CD4-positive, alpha-beta T cell treated with Interleukin-15 for 1 hour (primary cell): ENCODE data around the gene SMCR8.
A peak's percentile ranks its signal among the peaks of the same experiment; 100 is the strongest.
"Not testable (repeated sequence)": the region's sequence is repeated elsewhere in the genome, so short reads cannot be mapped to it uniquely, and the experiment has no call there.

Source experiments
- DNase-seq: peaks from one replicate; pipeline ENCODE4 v3.0.0-alpha.2; 2020

SMCR8 gene

GRCh38 chr17:18361837-18362697, 47.0 kb downstream of the SMCR8 start:
- no peak for DNase-seq

GRCh38 chr17:18362698-18363100, 47.6 kb downstream of the SMCR8 start:
- no peak for DNase-seq

GRCh38 chr17:18363101-18364049, 48.3 kb downstream of the SMCR8 start, which contains the start of gene SHMT1:
TSS of gene SHMT1 (minus strand) at chr17:18363550. CDS start at chr17:18355981, 7,569 bp downstream.
- peak; percentile 88 for DNase-seq

- DNase-seq: no peak
Measured at GRCh38 chr17:18364166-18364565, 49.1 kb downstream of the SMCR8 start.

- no peak for DNase-seq
Measured at GRCh38 chr17:18368946-18369345, 53.9 kb downstream of the SMCR8 start.

GRCh38 chr17:18370761-18371160, 55.7 kb downstream of the SMCR8 start:
- DNase-seq: no peak

- no peak for DNase-seq
Measured at GRCh38 chr17:18371455-18371854, 56.4 kb downstream of the SMCR8 start.

- not testable (repeated sequence) for DNase-seq
Measured at GRCh38 chr17:18373181-18373580, 58.1 kb downstream of the SMCR8 start.

GRCh38 chr17:18374216-18374615, 59.1 kb downstream of the SMCR8 start:
- DNase-seq: no peak
